ENCODE measurements around the gene CIZ1.

DNA sequence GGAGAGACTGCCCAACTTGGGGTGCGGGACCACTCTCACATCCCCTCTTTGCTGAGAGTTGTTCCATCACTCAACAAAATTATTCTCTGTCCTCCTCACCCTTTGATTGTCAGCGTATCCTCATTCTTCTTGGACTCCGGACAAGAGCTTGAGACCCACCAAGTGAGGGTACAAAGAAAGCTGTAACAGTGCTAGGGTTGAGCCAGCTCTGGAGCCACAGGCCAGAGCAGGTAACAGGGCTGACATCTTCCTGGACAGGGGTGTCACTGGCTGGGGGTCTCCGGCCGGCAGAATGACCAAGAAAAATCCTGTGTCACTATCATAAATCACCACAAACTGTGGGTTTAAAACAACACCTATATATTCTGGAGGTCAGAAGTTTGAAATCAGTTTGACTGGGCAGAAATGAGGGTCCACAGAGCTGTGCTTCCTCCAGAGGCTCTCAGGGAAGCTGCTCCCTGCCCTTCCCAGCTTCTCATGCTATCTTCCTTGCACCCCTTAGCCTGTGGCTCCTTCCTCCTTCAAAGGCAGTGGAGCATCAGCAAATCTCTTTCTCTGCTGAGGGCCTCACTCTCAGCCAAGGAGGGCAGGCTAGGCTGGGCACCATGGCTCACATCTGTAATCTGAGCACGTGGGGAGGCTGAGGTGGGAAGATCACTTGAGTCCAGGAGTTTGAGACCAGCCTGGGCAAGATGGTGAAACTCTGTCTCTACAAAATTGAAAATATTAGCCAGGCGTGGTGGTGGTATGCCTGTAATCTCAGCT is 35.5 kb downstream of the CIZ1 start:
- TF ChIP-seq, protein P1, sequence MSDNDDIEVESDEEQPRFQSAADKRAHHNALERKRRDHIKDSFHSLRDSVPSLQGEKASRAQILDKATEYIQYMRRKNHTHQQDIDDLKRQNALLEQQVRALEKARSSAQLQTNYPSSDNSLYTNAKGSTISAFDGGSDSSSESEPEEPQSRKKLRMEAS (IDR thresholded peaks at IDR 0.05; ENCODE audit: low read depth, low read length), result no peak
- TF ChIP-seq, protein P2, sequence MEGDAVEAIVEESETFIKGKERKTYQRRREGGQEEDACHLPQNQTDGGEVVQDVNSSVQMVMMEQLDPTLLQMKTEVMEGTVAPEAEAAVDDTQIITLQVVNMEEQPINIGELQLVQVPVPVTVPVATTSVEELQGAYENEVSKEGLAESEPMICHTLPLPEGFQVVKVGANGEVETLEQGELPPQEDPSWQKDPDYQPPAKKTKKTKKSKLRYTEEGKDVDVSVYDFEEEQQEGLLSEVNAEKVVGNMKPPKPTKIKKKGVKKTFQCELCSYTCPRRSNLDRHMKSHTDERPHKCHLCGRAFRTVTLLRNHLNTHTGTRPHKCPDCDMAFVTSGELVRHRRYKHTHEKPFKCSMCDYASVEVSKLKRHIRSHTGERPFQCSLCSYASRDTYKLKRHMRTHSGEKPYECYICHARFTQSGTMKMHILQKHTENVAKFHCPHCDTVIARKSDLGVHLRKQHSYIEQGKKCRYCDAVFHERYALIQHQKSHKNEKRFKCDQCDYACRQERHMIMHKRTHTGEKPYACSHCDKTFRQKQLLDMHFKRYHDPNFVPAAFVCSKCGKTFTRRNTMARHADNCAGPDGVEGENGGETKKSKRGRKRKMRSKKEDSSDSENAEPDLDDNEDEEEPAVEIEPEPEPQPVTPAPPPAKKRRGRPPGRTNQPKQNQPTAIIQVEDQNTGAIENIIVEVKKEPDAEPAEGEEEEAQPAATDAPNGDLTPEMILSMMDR (IDR thresholded peaks at IDR 0.05; ENCODE audit: low read depth, low read length), result no peak
- TF ChIP-seq POLR2A (IDR thresholded peaks at IDR 0.05; ENCODE audit: extremely low read depth, insufficient read length), result no peak

Measured in NB4 (cell line).